Measurements from ENCODE around the gene ACY1. TPM values are rescaled to one million over a fixed set of nuclear protein-coding genes. Genes with fewer than 3 reads are reported as not detected.

Gene ACY1
- total RNA-seq, 1 experiment from 2014 or later: 62.6 TPM

- no peak for TF ChIP-seq CTCF (conservative IDR thresholded peaks at IDR 0.05)
- Histone ChIP-seq H3K4me2 (ENCODE audit: insufficient read depth, insufficient read length, low read length) (peak overlapping the region; percentile 36), H3K79me1 (ENCODE audit: insufficient read depth, low read depth, low read length, poor library complexity, severe bottlenecking) (no peaks in the 10 kb centered on the region), H3K4ac (ENCODE audit: low read depth, low read length) (no peak overlapping the region), H2AK5ac (ENCODE audit: insufficient read length, low read length) (no peak overlapping the region), H4K5ac (ENCODE audit: insufficient read length, low read depth, low read length) (no peak overlapping the region), H3K4me1 (ENCODE audit: insufficient read depth, low read length) (peaks cover 15% of the 10 kb centered on the region; the same call in 1 of the 2 replicates), H3K27me3 (ENCODE audit: insufficient read depth, low read length) (no peaks in the 10 kb centered on the region), H3K9ac (ENCODE audit: extremely low read depth, insufficient read length, low read length) (no peak overlapping the region), H3K23ac (ENCODE audit: insufficient read length, low read depth, low read length) (no peak overlapping the region), H3K56ac (ENCODE audit: insufficient read length, low read depth, low read length) (no peak overlapping the region), H3T11ph (ENCODE audit: low read length) (no peak overlapping the region), H4K20me1 (ENCODE audit: control insufficient read depth, insufficient read depth, insufficient read length) (no peaks in the 10 kb centered on the region), H3K23me2 (ENCODE audit: insufficient read length, low read depth, low read length, poor library complexity, severe bottlenecking) (no peaks in the 10 kb centered on the region), H3K79me2 (ENCODE audit: insufficient read depth, low read length) (no peaks in the 10 kb centered on the region), H4K8ac (replicated peaks; ENCODE audit: insufficient read length, low read depth, low read length) (no peak overlapping the region), H3K14ac (ENCODE audit: insufficient read depth, low read length) (0 out of 2 replicates have a peak overlapping the region, but pooled peaks have one; percentile 5), H3K9me3 (ENCODE audit: control insufficient read depth, low read depth, low read length) (no peaks in the 10 kb centered on the region), H3K18ac (ENCODE audit: insufficient read length, low read depth, low read length) (no peak overlapping the region), H2BK120ac (ENCODE audit: low read depth, low read length, poor library complexity, severe bottlenecking) (no peak overlapping the region), H2BK15ac (ENCODE audit: low read depth, low read length) (no peak overlapping the region), H2AFZ (ENCODE audit: low read length) (no peak overlapping the region), H4K91ac (ENCODE audit: insufficient read length, low read depth, low read length) (no peak overlapping the region), H2BK20ac (ENCODE audit: low read depth, low read length, poor library complexity, severe bottlenecking) (no peak overlapping the region), H2BK5ac (ENCODE audit: insufficient read length, low read length) (no peak overlapping the region), H2BK12ac (ENCODE audit: insufficient read length, low read depth, low read length) (no peak overlapping the region), H3K27ac (ENCODE audit: insufficient read length, low read depth, low read length) (no peak overlapping the region)
- Mint-ChIP-seq H3K4me1 (peaks cover 51 to 62% of the 10 kb centered on the region in 2 experiments), H3K27ac (peak overlapping the region in 2 of 3 experiments; percentile 64 to 77; a peak in 1 of 7 replicates), H3K36me3 (ENCODE audit: insufficient read depth in 1 of 3, low read depth in 3 of 3) (no peaks in the 10 kb centered on the region; a peak in 1 of 7 replicates), H3K4me3 (peak overlapping the region; percentile 45 to 75), H3K27me3 (ENCODE audit: low read depth) (peaks cover 4% of the 10 kb centered on the region), H3K9me3 (no peaks in the 10 kb centered on the region)
- DNase-seq: peak; percentile 84
- WGBS (ENCODE audit: extremely low coverage, insufficient read length, low lambda C conversion rate): no CpG with 5 or more reads among the region's 15 CpGs
These were observed 22.2 kb downstream of the ACY1 start for GRCh38 chr3:52005571-52005986.

Data from H9 (cell line).